ENCODE measurements around the gene ADD2. TPM values are rescaled to one million over a fixed set of nuclear protein-coding genes. Genes with fewer than 3 reads are reported as not detected.

The ADD2 gene
- total RNA-seq, 2 experiments from 2014 or later: 4.4 to 6.4 TPM

GRCh38 chr2:70675862-70676261, 92.1 kb downstream of the ADD2 start:
- DNase-seq: no peak
- H3K9me3 ChIP-seq (ENCODE audit: control insufficient read depth in 1 of 2, insufficient read depth in 1 of 2, low read length in 2 of 2): no peaks in the 10 kb centered on the region
- intact Hi-C loops (cut with DNase I, micrococcal nuclease): no loop called here
- H3K27me3 ChIP-seq (ENCODE audit: control insufficient read depth in 1 of 2, insufficient read depth in 2 of 2, low read length in 2 of 2): no peaks in the 10 kb centered on the region
- ChIA-PET CTCF (no interaction called here), POLR2A (no interaction called here)
- Mint-ChIP-seq H3K36me3 (ENCODE audit: low read depth) (peaks cover 34% of the 10 kb centered on the region), H3K4me3 (no peak overlapping the region), H3K27me3 (no peaks in the 10 kb centered on the region), H3K27ac (no peak overlapping the region), H3K9me3 (no peaks in the 10 kb centered on the region), H3K4me1 (ENCODE audit: low read depth) (peaks cover 9% of the 10 kb centered on the region)
- no peaks in the 10 kb centered on the region for H3K36me3 ChIP-seq (ENCODE audit: insufficient read depth, low read length)
- TF ChIP-seq CTCF (IDR thresholded peaks at IDR 0.05): no peak
- no peak overlapping the region for H3K4me3 ChIP-seq (ENCODE audit: low read length)
- ATAC-seq (ENCODE audit: poor library complexity): no peak
- no peak overlapping the region for H3K27ac ChIP-seq (ENCODE audit: low read depth in 1 of 2, low read length in 2 of 2)
- no peaks in the 10 kb centered on the region for H3K4me1 ChIP-seq (ENCODE audit: insufficient read depth, low read length)

GRCh38 chr2:70674636-70675430, 93.2 kb downstream of the ADD2 start:
- no peaks in the 10 kb centered on the region for H3K9me3 Mint-ChIP-seq
- ATAC-seq (ENCODE audit: poor library complexity): no peak
- intact Hi-C loops (cut with DNase I, micrococcal nuclease): no loop called here
- TF ChIP-seq CTCF (IDR thresholded peaks at IDR 0.05): no peak
- Histone ChIP-seq H3K27ac (ENCODE audit: low read depth in 1 of 2, low read length in 2 of 2) (no peak overlapping the region), H3K9me3 (ENCODE audit: control insufficient read depth in 1 of 2, insufficient read depth in 1 of 2, low read length in 2 of 2) (no peaks in the 10 kb centered on the region), H3K27me3 (ENCODE audit: control insufficient read depth in 1 of 2, insufficient read depth in 2 of 2, low read length in 2 of 2) (no peaks in the 10 kb centered on the region), H3K36me3 (ENCODE audit: insufficient read depth, low read length) (no peaks in the 10 kb centered on the region), H3K4me3 (ENCODE audit: low read length) (no peak overlapping the region), H3K4me1 (ENCODE audit: insufficient read depth, low read length) (no peaks in the 10 kb centered on the region)
- H3K4me1 Mint-ChIP-seq (ENCODE audit: low read depth): peaks cover 9% of the 10 kb centered on the region
- DNase-seq: no peak
- H3K36me3 Mint-ChIP-seq (ENCODE audit: low read depth): peaks cover 34% of the 10 kb centered on the region
- no peak overlapping the region for H3K4me3 Mint-ChIP-seq
- no peaks in the 10 kb centered on the region for H3K27me3 Mint-ChIP-seq
- ChIA-PET POLR2A (no interaction called here), CTCF (no interaction called here)
- no peak overlapping the region for H3K27ac Mint-ChIP-seq

GRCh38 chr2:70673041-70673647, 94.9 kb downstream of the ADD2 start:
- Mint-ChIP-seq H3K27ac (no peak overlapping the region), H3K27me3 (no peaks in the 10 kb centered on the region), H3K4me3 (no peak overlapping the region), H3K4me1 (ENCODE audit: low read depth) (peaks cover 9% of the 10 kb centered on the region), H3K9me3 (no peaks in the 10 kb centered on the region), H3K36me3 (ENCODE audit: low read depth) (peaks cover 33% of the 10 kb centered on the region)
- Histone ChIP-seq H3K9me3 (ENCODE audit: control insufficient read depth in 1 of 2, insufficient read depth in 1 of 2, low read length in 2 of 2) (no peaks in the 10 kb centered on the region), H3K4me3 (ENCODE audit: low read length) (no peak overlapping the region), H3K27ac (ENCODE audit: low read depth in 1 of 2, low read length in 2 of 2) (no peak overlapping the region), H3K4me1 (ENCODE audit: insufficient read depth, low read length) (no peaks in the 10 kb centered on the region), H3K27me3 (ENCODE audit: control insufficient read depth in 1 of 2, insufficient read depth in 2 of 2, low read length in 2 of 2) (no peaks in the 10 kb centered on the region), H3K36me3 (ENCODE audit: insufficient read depth, low read length) (no peaks in the 10 kb centered on the region)
- ChIA-PET POLR2A (no interaction called here), CTCF (no interaction called here)
- no peak for DNase-seq
- TF ChIP-seq CTCF (IDR thresholded peaks at IDR 0.05): no peak
- intact Hi-C loops (cut with DNase I, micrococcal nuclease): no loop called here
- no peak for ATAC-seq (ENCODE audit: poor library complexity)

Data from CD4-positive, alpha-beta T cell (primary cell).